Nephron (organoid): ENCODE data around the gene ASB6.
"Not testable (repeated sequence)": the region's sequence is repeated elsewhere in the genome, so short reads cannot be mapped to it uniquely, and the experiment has no call there.

ENCODE experiments used
- H3K27ac Mint-ChIP-seq, 3 experiments: 2 replicates each; pipeline ENCODE4 v1.8.0; 2020; ENCODE audit warnings: mixed read lengths in 3 of 3, mild to moderate bottlenecking in 2 of 3, moderate library complexity in 1 of 3
- H3K27me3 Mint-ChIP-seq: 2 replicates; pipeline ENCODE4 v1.8.0; 2021; ENCODE audit warnings: low read depth, mild to moderate bottlenecking, moderate library complexity, mixed read lengths
- H3K36me3 Mint-ChIP-seq: 2 replicates; pipeline ENCODE4 v1.8.0; 2020; ENCODE audit warnings: low read depth, mixed read lengths
- H3K4me1 Mint-ChIP-seq: 2 replicates; pipeline ENCODE4 v1.8.0; 2020; ENCODE audit warnings: mixed read lengths
- H3K4me3 Mint-ChIP-seq, 3 experiments: 2 replicates each; pipeline ENCODE4 v1.8.0; 2020; ENCODE audit warnings: mild to moderate bottlenecking in 3 of 3, mixed read lengths in 3 of 3, moderate library complexity in 2 of 3
- H3K9me3 Mint-ChIP-seq: 2 replicates; pipeline ENCODE4 v1.8.0; 2020; ENCODE audit warnings: mixed read lengths
- CTCF ChIP-seq, 3 experiments: fragments of 200-600 bp; sonication (generic); IDR thresholded peaks; one replicate each; pipeline ENCODE4 v1.5.0; 2021; ENCODE audit warnings: antibody characterized with exemption in 3 of 3; ENCODE audit not compliant: unreplicated experiment in 3 of 3

The ASB6 gene

GRCh38 chr9:129666575-129666974, 24.6 kb upstream of the ASB6 start:
- H3K27ac Mint-ChIP-seq: no peak overlapping the region
- TF ChIP-seq CTCF (IDR thresholded peaks at IDR 0.05; ENCODE audit: unreplicated experiment in 3 of 3): no peak
- peaks cover 79% of the 10 kb centered on the region for H3K27me3 Mint-ChIP-seq
- H3K4me1 Mint-ChIP-seq: no peaks in the 10 kb centered on the region
- no peaks in the 10 kb centered on the region for H3K9me3 Mint-ChIP-seq
- H3K4me3 Mint-ChIP-seq: peak overlapping the region in 2 of 3 experiments; percentile 52 to 71
- no peaks in the 10 kb centered on the region for H3K36me3 Mint-ChIP-seq

DNA sequence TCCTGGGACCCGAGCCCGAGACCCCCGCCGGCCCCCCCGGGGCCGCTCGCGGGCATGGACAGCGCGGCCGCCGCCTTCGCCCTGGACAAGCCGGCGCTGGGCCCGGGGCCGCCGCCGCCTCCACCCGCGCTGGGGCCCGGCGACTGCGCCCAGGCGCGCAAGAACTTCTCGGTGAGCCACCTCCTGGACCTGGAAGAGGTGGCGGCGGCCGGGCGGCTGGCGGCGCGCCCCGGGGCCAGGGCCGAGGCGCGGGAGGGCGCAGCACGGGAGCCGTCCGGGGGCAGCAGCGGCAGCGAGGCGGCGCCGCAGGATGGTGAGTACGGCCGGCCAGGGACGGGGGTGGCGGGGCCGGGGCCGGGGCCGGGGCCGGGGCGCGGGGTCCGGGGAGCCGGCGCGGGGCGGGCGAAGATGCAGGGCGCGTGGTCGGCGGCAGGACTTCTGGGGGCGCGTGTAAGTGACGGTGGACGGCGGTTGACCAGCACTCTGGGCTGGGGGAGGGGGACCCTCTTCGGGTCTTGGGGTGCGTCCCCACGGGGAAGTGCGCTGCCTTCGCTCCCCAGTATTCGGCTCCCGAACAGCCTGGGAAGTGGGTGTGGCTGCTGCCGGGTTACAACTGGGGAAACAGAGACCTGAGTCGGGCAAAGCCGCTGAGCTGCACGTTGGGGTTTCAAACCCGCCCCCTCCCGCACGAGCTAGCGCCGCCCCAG, 24.0 kb upstream of the ASB6 start:
- H3K27ac Mint-ChIP-seq: no peak overlapping the region
- H3K27me3 Mint-ChIP-seq: peaks cover 80% of the 10 kb centered on the region

GRCh38 chr9:129665389-129665775, 23.4 kb upstream of the ASB6 start, which contains the start of gene PRRX2:
TSS of gene PRRX2 (plus strand) at chr9:129665647. CDS start at chr9:129665868, 221 bp downstream.
- H3K27me3 Mint-ChIP-seq: peaks cover 81% of the 10 kb centered on the region
- peak within 1 kb of the TSS; percentile 80 to 83 (median 83) for H3K4me3 Mint-ChIP-seq
- H3K9me3 Mint-ChIP-seq: peaks cover 4% of the 10 kb centered on the region
- TF ChIP-seq CTCF (IDR thresholded peaks at IDR 0.05; ENCODE audit: unreplicated experiment in 3 of 3): no peak
- no peaks in the 10 kb centered on the region for H3K36me3 Mint-ChIP-seq
- no peaks in the 10 kb centered on the region for H3K4me1 Mint-ChIP-seq
- no peak within 1 kb of the TSS for H3K27ac Mint-ChIP-seq

More for the DNA sequence above, 24.0 kb upstream of the ASB6 start:
- Mint-ChIP-seq H3K4me1 (no peaks in the 10 kb centered on the region), H3K4me3 (peak overlapping the region in 2 of 3 experiments; percentile 72 to 74), H3K36me3 (no peaks in the 10 kb centered on the region), H3K9me3 (peaks cover 2% of the 10 kb centered on the region)
- no peak for TF ChIP-seq CTCF (IDR thresholded peaks at IDR 0.05; ENCODE audit: unreplicated experiment in 3 of 3)

DNA sequence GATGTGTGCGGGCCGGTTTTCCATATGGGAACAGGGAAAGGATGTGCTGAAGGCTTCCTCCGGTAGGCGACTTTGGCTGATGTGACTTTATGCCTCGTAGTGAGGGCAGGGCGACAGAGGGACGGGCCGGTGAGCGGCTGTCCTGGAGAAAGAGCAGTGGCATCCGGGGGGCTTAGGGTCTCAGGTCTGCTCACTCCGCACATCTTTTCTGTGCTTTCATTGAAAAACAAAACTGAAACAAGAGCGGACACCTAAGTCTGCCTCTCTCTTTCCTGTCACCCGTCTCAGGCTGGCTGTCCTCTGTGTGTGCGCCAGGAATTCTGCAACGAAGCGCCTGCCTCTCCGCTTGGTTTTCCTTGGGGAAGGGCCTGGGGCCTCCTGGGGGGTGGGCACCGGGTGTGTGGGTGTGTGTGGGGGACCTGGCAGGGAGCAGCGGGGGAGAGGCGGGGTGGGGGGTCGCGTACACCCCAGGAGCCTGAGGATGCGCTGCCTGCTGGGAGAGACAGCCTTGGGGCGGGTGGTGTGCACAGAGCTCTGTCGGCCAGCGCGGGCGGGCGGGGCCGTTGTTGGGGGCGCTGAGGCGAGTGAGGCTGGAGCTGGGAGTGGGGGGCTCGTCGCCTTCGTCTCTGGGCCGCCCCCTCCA, 22.9 kb upstream of the ASB6 start:
- no peaks in the 10 kb centered on the region for H3K36me3 Mint-ChIP-seq
- H3K4me3 Mint-ChIP-seq: peak overlapping the region; percentile 80 to 83 (median 83)
- no peak for TF ChIP-seq CTCF (IDR thresholded peaks at IDR 0.05; ENCODE audit: unreplicated experiment in 3 of 3)
- peaks cover 4% of the 10 kb centered on the region for H3K9me3 Mint-ChIP-seq
- no peak overlapping the region for H3K27ac Mint-ChIP-seq
- H3K27me3 Mint-ChIP-seq: peaks cover 81% of the 10 kb centered on the region
- H3K4me1 Mint-ChIP-seq: no peaks in the 10 kb centered on the region

GRCh38 chr9:129662239-129662638, 20.3 kb upstream of the ASB6 start:
- H3K27me3 Mint-ChIP-seq: peaks cover 71% of the 10 kb centered on the region

GRCh38 chr9:129661029-129661428, 19.1 kb upstream of the ASB6 start:
- Mint-ChIP-seq H3K4me1 (peaks cover 1% of the 10 kb centered on the region), H3K9me3 (peaks cover 4% of the 10 kb centered on the region), H3K36me3 (no peaks in the 10 kb centered on the region), H3K27ac (no peak overlapping the region), H3K4me3 (no peak overlapping the region), H3K27me3 (peaks cover 77% of the 10 kb centered on the region)
- TF ChIP-seq CTCF (IDR thresholded peaks at IDR 0.05; ENCODE audit: unreplicated experiment in 3 of 3): no peak

More at GRCh38 chr9:129662239-129662638, 20.3 kb upstream of the ASB6 start:
- H3K4me3 Mint-ChIP-seq, H3K36me3 Mint-ChIP-seq, H3K9me3 Mint-ChIP-seq, H3K4me1 Mint-ChIP-seq, H3K27ac Mint-ChIP-seq: not testable (repeated sequence)
